NB4 (cell line): Measurements from ENCODE around the gene ZSCAN10.
"Not testable (repeated sequence)": the region's sequence is repeated elsewhere in the genome, so short reads cannot be mapped to it uniquely, and the experiment has no call there.

Source experiments
- DNase-seq: peaks from one replicate; pipeline ENCODE4 v3.0.0; 2010; ENCODE audit warnings: low read depth
- H3K4me3 ChIP-seq: one replicate; pipeline ENCODE4 v1.5.1; 2011; ENCODE audit warnings: mild to moderate bottlenecking, low read depth, low read length, moderate library complexity
- CTCF ChIP-seq: IDR thresholded peaks from one replicate; pipeline ENCODE4 v1.5.1; 2012; ENCODE audit warnings: low read depth, low read length
- MAX ChIP-seq: IDR thresholded peaks from 2 replicates; pipeline ENCODE4 v1.6.1; 2011; ENCODE audit warnings: low read depth, low read length
- MYC ChIP-seq: IDR thresholded peaks from 2 replicates; pipeline ENCODE4 v1.6.1; 2011; ENCODE audit warnings: low read depth, low read length
- POLR2A ChIP-seq: IDR thresholded peaks from 2 replicates; pipeline ENCODE4 v1.6.1; 2011; ENCODE audit warnings: mild to moderate bottlenecking; ENCODE audit not compliant: insufficient read length; ENCODE audit errors: extremely low read depth

The ZSCAN10 gene

GRCh38 chr16:3085868-3086595 is 13.1 kb downstream of the ZSCAN10 start:
- no peak overlapping the region for H3K4me3 ChIP-seq
- no peak for TF ChIP-seq MAX
- TF ChIP-seq MYC = no peak
- no peak for TF ChIP-seq CTCF
- no peak for TF ChIP-seq POLR2A
- DNase-seq = no peak

- DNase-seq = no peak
- TF ChIP-seq CTCF (no peak), MYC (no peak), MAX (no peak), POLR2A (no peak)
- no peak overlapping the region for H3K4me3 ChIP-seq
Observed at GRCh38 chr16:3084969-3085670, 14.0 kb downstream of the ZSCAN10 start.

- DNase-seq = no peak
- no peak for TF ChIP-seq MAX
- TF ChIP-seq POLR2A = no peak
- TF ChIP-seq MYC = no peak
- TF ChIP-seq CTCF = no peak
- no peak overlapping the region for H3K4me3 ChIP-seq
Observed at GRCh38 chr16:3084491-3084890, 14.6 kb downstream of the ZSCAN10 start.

- not testable (repeated sequence) for DNase-seq, H3K4me3 ChIP-seq
Observed at GRCh38 chr16:3083408-3083807, 15.7 kb downstream of the ZSCAN10 start.

GRCh38 chr16:3081957-3082356 is 17.1 kb downstream of the ZSCAN10 start:
- not testable (repeated sequence) for H3K4me3 ChIP-seq, DNase-seq

GRCh38 chr16:3080024-3080423 is 19.1 kb downstream of the ZSCAN10 start:
- DNase-seq = no peak
- TF ChIP-seq MAX (no peak), POLR2A (no peak), MYC (no peak), CTCF (no peak)
- H3K4me3 ChIP-seq = no peak overlapping the region

GRCh38 chr16:3076577-3076976 is 22.5 kb downstream of the ZSCAN10 start:
- TF ChIP-seq MAX = no peak
- TF ChIP-seq CTCF = no peak
- no peak for TF ChIP-seq MYC
- no peak for TF ChIP-seq POLR2A
- no peak overlapping the region for H3K4me3 ChIP-seq
- no peak for DNase-seq

- not testable (repeated sequence) for DNase-seq, H3K4me3 ChIP-seq
Observed at GRCh38 chr16:3075946-3076345, 23.1 kb downstream of the ZSCAN10 start.
